HEK293T (cell line): ENCODE results near the gene CSF1R.
"Not testable (repeated sequence)": the region's sequence is repeated elsewhere in the genome, so short reads cannot be mapped to it uniquely, and the experiment has no call there.

Experiments used
- CTCF ChIA-PET: fragments of 350-600 bp; formaldehyde crosslinking; extraction: SDS; loops from one replicate; lab custom pipeline; 2021; ENCODE audit warnings: antibody characterized with exemption, inconsistent platforms; lab: Yijun Ruan, JAX
- POLR2A ChIA-PET: fragments of 350-600 bp; formaldehyde crosslinking; extraction: SDS; loops from one replicate; lab custom pipeline; 2020; ENCODE audit warnings: antibody characterized with exemption, inconsistent platforms; lab: Yijun Ruan, JAX
- DNase-seq: peaks from one replicate; pipeline ENCODE4 v3.0.0; 2012; ENCODE audit warnings: mixed read lengths; ENCODE audit errors: extremely low spot score
- ARNT ChIP-seq: fragments of 450-650 bp; IDR thresholded peaks from 2 replicates; pipeline ENCODE4 v1.6.1; 2017; ENCODE audit warnings: mild to moderate bottlenecking
- BHLHE40 ChIP-seq: fragments of 450-650 bp; IDR thresholded peaks from 2 replicates; pipeline ENCODE4 v1.6.1; 2016; ENCODE audit warnings: mild to moderate bottlenecking, moderate library complexity, borderline replicate concordance
- CTBP1 ChIP-seq: fragments of 450-650 bp; IDR thresholded peaks from 2 replicates; pipeline ENCODE4 v1.6.1; 2016; ENCODE audit warnings: borderline replicate concordance
- ELF4 ChIP-seq: fragments of 450-650 bp; IDR thresholded peaks from 2 replicates; pipeline ENCODE4 v1.6.1; 2017; ENCODE audit warnings: antibody characterized with exemption
- FOXA1 ChIP-seq: fragments of 450-650 bp; IDR thresholded peaks from 2 replicates; pipeline ENCODE4 v1.6.1; 2016; ENCODE audit warnings: mild to moderate bottlenecking
- FOXK2 ChIP-seq: fragments of 450-650 bp; IDR thresholded peaks from 2 replicates; pipeline ENCODE4 v1.6.1; 2016; ENCODE audit warnings: mild to moderate bottlenecking
- FOXM1 ChIP-seq: fragments of 450-650 bp; IDR thresholded peaks from 2 replicates; pipeline ENCODE4 v1.6.1; 2017; ENCODE audit warnings: mild to moderate bottlenecking, borderline replicate concordance
- HDGF ChIP-seq: fragments of 450-650 bp; IDR thresholded peaks from 2 replicates; pipeline ENCODE4 v1.6.1; 2017; ENCODE audit warnings: antibody characterized with exemption, borderline replicate concordance
- L3MBTL2 ChIP-seq: fragments of 450-650 bp; conservative IDR thresholded peaks from 2 replicates; pipeline ENCODE4 v1.6.1; 2016; ENCODE audit warnings: mild to moderate bottlenecking
- LEF1 ChIP-seq: fragments of 450-650 bp; IDR thresholded peaks from 2 replicates; pipeline ENCODE4 v1.6.1; 2017; ENCODE audit warnings: mild to moderate bottlenecking, borderline replicate concordance
- NFRKB ChIP-seq: fragments of 450-650 bp; IDR thresholded peaks from 2 replicates; pipeline ENCODE4 v1.6.1; 2016; ENCODE audit warnings: mild to moderate bottlenecking, moderate library complexity
- SP1 ChIP-seq: fragments of 450-650 bp; IDR thresholded peaks from 2 replicates; pipeline ENCODE4 v1.6.1; 2017
- SUZ12 ChIP-seq: fragments of 450-650 bp; IDR thresholded peaks from 2 replicates; pipeline ENCODE4 v1.6.1; 2016; ENCODE audit warnings: mild to moderate bottlenecking
- TARDBP ChIP-seq: fragments of 450-650 bp; IDR thresholded peaks from 2 replicates; pipeline ENCODE4 v1.6.1; 2016
- ZNF384 ChIP-seq: fragments of 450-650 bp; IDR thresholded peaks from 2 replicates; pipeline ENCODE4 v1.6.1; 2016
- TF ChIP-seq, protein P1 (sequence below): fragments of 450-650 bp; IDR thresholded peaks from 2 replicates; pipeline ENCODE4 v1.6.1; 2016

The CSF1R gene

DNA sequence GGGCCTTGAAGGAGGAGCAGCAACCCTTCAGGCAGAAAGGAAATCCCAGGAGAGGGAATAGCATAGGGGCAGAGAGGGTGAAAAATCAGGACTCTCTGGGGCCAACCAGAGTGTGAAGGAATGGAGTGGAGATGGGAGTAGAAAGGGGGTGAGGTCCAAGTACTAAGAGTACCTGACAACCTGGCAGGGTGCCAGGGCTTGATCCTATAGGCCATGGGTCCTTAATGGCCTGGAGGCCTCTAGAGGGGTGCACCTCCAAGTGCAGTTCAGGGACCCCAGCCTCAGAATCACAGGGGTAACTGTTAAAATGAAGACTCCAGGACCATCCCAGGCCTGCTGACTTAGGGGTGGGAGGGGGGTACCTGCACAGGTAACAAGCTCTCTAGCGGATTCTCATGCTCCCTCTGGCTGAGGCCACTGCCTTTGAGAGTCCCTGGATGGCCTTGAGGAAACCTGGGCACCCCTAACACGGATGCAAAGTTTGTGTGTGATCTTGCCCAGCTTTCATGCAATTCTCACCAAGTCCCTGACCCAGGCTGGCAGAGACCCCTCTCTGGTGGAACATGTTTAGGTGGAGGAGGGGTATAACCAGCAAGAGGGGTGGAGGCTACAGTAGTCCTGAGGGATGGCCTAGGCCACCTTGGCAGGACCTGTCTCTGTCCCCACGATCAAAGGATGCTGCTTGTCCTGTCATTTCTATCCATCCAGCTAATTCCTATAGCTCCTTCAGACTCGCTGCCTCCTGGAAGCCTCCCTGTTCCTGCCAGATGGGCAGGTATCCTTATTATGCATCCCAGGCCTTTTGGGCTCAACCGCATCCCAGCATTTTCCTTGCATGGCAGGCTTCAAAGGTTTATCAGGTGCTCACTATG, 17.6 kb upstream of the CSF1R start:
- ChIA-PET CTCF (interaction anchor here (1.1 kb wide), 1 partner anchor 35 kb away, joined by 7 read pairs; no protein-coding TSS in a partner anchor), POLR2A (no interaction called here)
- no peak for DNase-seq
- TF ChIP-seq FOXM1 = no peak

DNA sequence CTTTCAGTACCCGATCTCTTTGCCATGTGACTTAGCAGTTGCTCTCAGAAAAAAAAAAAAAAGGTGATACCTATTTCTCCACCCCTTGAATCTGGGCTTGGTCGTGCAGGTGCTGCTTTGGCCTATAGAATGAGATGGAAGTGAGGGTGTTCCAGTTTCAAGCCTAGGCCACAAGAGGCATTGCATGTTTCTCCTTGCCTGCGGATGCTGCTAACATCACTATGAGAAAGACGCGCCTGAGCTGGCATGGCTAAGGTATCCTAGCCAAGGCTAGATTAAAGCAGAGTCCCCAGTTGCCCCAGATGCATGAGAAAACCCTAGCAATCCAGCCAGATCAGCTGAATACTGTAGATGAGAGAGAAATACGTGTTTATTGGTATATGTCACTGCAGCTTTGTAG, 14.7 kb upstream of the CSF1R start:
- CTCF ChIA-PET = interaction anchor here (0.6 kb wide), 1 partner anchor 1607 kb away, joined by 3 read pairs; no protein-coding TSS in a partner anchor
- POLR2A ChIA-PET = no interaction called here

DNA sequence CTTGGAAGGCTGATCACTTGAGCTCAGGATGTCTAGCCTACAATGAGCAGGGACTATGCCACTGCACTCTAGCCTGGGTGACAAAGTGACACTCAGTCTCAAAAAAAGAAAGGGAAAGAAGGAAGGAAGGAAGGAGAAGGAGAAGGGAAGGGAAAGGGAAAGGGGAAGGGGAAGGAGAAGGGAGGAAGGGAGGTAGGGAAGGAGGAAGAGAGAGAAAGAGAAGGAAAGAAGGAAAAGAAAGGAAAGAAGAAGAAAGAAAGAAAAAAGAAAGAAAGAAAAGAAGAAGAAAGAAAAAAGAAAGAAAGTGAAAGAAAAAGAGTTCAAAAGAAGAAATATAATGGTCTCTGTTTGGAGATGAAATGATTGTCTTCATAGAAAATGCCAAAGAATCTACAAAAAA, 10.8 kb upstream of the CSF1R start:
- TF ChIP-seq, protein P1, sequence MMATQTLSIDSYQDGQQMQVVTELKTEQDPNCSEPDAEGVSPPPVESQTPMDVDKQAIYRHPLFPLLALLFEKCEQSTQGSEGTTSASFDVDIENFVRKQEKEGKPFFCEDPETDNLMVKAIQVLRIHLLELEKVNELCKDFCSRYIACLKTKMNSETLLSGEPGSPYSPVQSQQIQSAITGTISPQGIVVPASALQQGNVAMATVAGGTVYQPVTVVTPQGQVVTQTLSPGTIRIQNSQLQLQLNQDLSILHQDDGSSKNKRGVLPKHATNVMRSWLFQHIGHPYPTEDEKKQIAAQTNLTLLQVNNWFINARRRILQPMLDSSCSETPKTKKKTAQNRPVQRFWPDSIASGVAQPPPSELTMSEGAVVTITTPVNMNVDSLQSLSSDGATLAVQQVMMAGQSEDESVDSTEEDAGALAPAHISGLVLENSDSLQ = no peak
- TF ChIP-seq BHLHE40 = no peak
- TF ChIP-seq FOXA1 = no peak
- TF ChIP-seq FOXM1 = no peak
- no peak for TF ChIP-seq CTBP1
- no peak for TF ChIP-seq FOXK2
- no peak for TF ChIP-seq L3MBTL2
- no peak for TF ChIP-seq ZNF384
- no peak for TF ChIP-seq NFRKB
- no peak for TF ChIP-seq HDGF
- TF ChIP-seq SUZ12 = no peak
- TF ChIP-seq LEF1 = no peak
- no peak for TF ChIP-seq ARNT
- TF ChIP-seq SP1 = no peak
- TF ChIP-seq ELF4 = no peak
- TF ChIP-seq TARDBP = no peak
- no peak for DNase-seq
- POLR2A ChIA-PET = no interaction called here
- CTCF ChIA-PET = no interaction called here

More for the DNA sequence above, 14.7 kb upstream of the CSF1R start:
- no peak for DNase-seq
- TF ChIP-seq BHLHE40 = no peak
- TF ChIP-seq ELF4 = no peak
- TF ChIP-seq SUZ12 = no peak

DNA sequence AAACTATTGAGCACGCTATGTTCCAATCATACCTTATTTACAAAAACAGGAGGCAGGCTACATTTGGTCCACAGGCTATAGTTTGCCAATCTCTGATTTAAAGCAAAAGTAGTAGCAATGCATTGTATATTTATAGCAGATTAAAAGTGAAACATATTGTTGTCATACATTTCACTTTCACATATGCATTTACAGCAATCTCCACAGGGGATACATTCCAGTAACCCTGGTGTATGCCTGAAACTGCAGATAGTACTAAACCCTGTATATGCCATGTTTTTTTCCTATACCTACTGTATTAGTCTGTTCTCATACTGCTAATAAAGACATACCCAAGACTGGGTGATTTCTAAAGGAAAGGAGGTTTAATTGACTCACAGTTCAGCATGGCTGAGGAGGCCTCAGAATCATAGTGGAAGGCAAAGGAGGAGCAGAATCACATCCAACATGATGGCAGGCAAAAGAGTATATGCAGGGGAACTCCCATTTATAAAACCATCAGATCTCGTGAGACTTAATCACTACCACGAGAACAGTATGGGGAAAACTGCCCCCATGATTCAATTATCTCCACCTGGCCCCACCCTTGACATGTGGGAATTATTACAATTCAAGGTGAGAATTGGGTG, 5.9 kb upstream of the CSF1R start:
- CTCF ChIA-PET = no interaction called here
- POLR2A ChIA-PET = no interaction called here
- TF ChIP-seq FOXK2 = no peak
- no peak for TF ChIP-seq ZNF384
- no peak for TF ChIP-seq SUZ12
- TF ChIP-seq NFRKB = no peak
- TF ChIP-seq FOXM1 = no peak
- TF ChIP-seq CTBP1 = no peak
- TF ChIP-seq, protein P1 = no peak
- no peak for TF ChIP-seq ELF4
- TF ChIP-seq HDGF = no peak
- no peak for TF ChIP-seq TARDBP
- TF ChIP-seq SP1 = no peak
- TF ChIP-seq ARNT = no peak
- TF ChIP-seq FOXA1 = no peak
- no peak for TF ChIP-seq BHLHE40
- no peak for TF ChIP-seq LEF1
- no peak for TF ChIP-seq L3MBTL2

DNA sequence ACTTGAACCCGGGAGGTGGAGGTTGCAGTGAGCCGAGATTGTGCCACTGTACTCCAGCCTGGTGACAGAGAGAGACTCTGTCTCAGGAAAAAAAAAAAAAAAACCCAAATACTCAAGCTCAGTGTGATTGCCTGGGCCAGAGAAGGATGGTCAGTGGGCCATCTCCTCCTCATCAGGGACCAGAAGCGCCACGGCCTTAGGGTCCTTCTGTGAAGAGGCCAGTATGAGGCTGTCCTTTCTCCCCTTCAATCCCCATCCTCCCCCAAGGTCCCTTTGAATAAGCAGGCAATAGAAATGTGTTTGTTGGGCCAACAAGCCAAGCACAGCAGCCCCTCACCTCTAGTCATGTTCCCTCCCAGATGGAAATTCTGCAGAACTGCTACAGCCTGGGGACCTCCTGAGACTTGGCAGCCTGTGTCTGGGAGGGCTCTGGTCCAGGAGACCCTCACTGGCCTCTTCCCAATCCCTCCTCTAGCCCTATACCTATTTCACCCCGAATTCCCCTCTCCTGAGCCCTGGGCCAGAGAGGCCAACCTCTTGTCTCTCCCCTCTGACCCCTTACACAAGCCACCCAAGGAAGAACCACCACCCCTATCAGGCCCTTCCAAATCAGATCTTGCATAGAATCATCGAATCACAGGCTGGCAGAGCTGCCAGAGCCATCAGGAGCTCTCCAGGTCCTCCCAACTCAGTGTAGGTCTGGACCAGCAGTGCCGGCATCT, 1.0 kb downstream of the CSF1R start:
- no peak for DNase-seq
- TF ChIP-seq SP1 (no peak), SUZ12 (no peak), FOXA1 (no peak), TARDBP (no peak), ELF4 (no peak), BHLHE40 (no peak)
- ChIA-PET CTCF (no interaction called here), POLR2A (no interaction called here)

More for the DNA sequence above, 5.9 kb upstream of the CSF1R start:
- DNase-seq = no peak

DNA sequence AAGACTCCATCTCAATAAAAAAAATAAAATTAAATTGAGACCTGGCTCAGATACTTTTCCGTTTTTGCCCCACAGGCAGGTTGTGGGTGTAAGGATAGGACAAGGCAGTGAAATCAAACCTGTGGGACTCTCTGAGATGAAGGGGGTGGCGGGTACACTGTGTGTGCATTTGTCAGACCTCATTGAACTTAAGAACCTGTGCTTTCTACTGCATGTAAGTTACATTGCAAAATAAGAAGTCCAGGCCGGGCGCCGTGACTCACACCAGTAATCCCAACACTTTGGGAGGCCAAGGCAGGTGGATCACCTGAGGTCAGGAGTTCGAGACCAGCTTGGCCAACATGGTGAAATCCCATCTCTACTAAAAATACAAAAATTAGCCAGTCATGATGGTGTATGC, 1.6 kb downstream of the CSF1R start:
- CTCF ChIA-PET, DNase-seq, POLR2A ChIA-PET: not testable (repeated sequence)

DNA sequence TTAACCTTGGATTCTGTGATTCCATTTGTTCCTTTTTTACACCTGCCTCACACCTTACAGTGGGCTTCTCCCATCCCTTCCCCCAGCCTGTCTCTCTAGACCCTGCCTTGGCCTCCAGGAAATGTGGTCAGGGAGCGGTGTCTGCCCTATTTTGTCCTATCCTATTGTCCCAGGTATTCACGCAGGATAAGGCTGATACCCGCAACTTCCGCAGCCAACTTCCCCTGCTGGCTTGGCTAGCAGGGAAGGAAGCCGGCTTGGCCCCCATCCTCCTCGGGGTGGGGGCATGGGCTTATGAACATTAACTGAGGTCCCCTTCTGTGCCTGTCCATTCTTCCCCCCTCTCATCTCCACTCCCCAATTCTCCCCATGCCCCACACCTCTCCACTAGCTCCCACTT, 3.5 kb downstream of the CSF1R start:
- ChIA-PET POLR2A (no interaction called here), CTCF (interaction anchor here (0.8 kb wide), 1 partner anchor 17 kb away, joined by 3 read pairs; no protein-coding TSS in a partner anchor)
- TF ChIP-seq ZNF384 (no peak), NFRKB (no peak), ELF4 (no peak), SP1 (no peak), CTBP1 (no peak), FOXM1 (no peak), FOXA1 (no peak), BHLHE40 (no peak), SUZ12 (no peak), FOXK2 (no peak), HDGF (no peak), ARNT (no peak), L3MBTL2 (no peak), LEF1 (no peak)
- TF ChIP-seq, protein P1 = no peak

More for the DNA sequence above, 3.5 kb downstream of the CSF1R start:
- DNase-seq = no peak
